GM23338 (cell line): ENCODE results near the gene MED13L. TPM values are rescaled to one million over a fixed set of nuclear protein-coding genes. Genes with fewer than 3 reads are reported as not detected.

Experiments used
- ATAC-seq: fragments of 200-7000 bp; cut with Tn5 transposase; 3 replicates; pipeline ENCODE4 v1.9.1; 2020
- DNase-seq: peaks from one replicate; pipeline ENCODE4 v3.0.0-alpha.2; 2015; ENCODE audit warnings: low spot score
- H2AFZ ChIP-seq: fragments of 200-600 bp; sonication (generic); 2 replicates; pipeline ENCODE4 v1.8.0; 2016; ENCODE audit warnings: antibody characterized with exemption, mild to moderate bottlenecking, moderate library complexity
- H3F3A ChIP-seq: fragments of 200-600 bp; sonication (generic); replicated peaks from 2 replicates; pipeline ENCODE4 v1.8.0; 2017; ENCODE audit warnings: antibody characterized with exemption, mixed run types, low read depth
- H3K27ac ChIP-seq: fragments of 200-600 bp; sonication (generic); 2 replicates; pipeline ENCODE4 v1.6.1; 2016; ENCODE audit warnings: low read depth
- H3K27me3 ChIP-seq: fragments of 200-600 bp; sonication (generic); 2 replicates; pipeline ENCODE4 v1.8.0; 2016; ENCODE audit warnings: mild to moderate bottlenecking, mixed run types, moderate library complexity; ENCODE audit not compliant: insufficient read depth
- H3K36me3 ChIP-seq: fragments of 200-600 bp; sonication (generic); 2 replicates; pipeline ENCODE4 v1.8.0; 2016; ENCODE audit warnings: mild to moderate bottlenecking; ENCODE audit not compliant: insufficient read depth
- H3K4me1 ChIP-seq: fragments of 200-600 bp; sonication (generic); 2 replicates; pipeline ENCODE4 v1.8.0; 2016; ENCODE audit warnings: mild to moderate bottlenecking, moderate library complexity; ENCODE audit not compliant: insufficient read depth
- H3K4me2 ChIP-seq: fragments of 200-600 bp; sonication (generic); 2 replicates; pipeline ENCODE4 v1.7.1; 2017; ENCODE audit warnings: mixed run types
- H3K4me3 ChIP-seq: fragments of 200-600 bp; sonication (generic); 2 replicates; pipeline ENCODE4 v1.6.1; 2016; ENCODE audit warnings: mixed run types
- H3K79me2 ChIP-seq: fragments of 200-600 bp; sonication (generic); replicated peaks from 2 replicates; pipeline ENCODE4 v1.8.0; 2017; ENCODE audit warnings: mild to moderate bottlenecking; ENCODE audit not compliant: insufficient read depth
- H3K9me2 ChIP-seq: fragments of 200-600 bp; sonication (generic); 2 replicates; pipeline ENCODE4 v1.8.0; 2017; ENCODE audit not compliant: insufficient read depth
- H4K20me1 ChIP-seq: fragments of 200-600 bp; sonication (generic); replicated peaks from 2 replicates; pipeline ENCODE4 v1.8.0; 2017; ENCODE audit warnings: mild to moderate bottlenecking; ENCODE audit not compliant: insufficient read depth
- H3K27ac Mint-ChIP-seq: 2 replicates; pipeline ENCODE4 v1.8.0; 2020; ENCODE audit warnings: inconsistent platforms, mild to moderate bottlenecking, moderate library complexity, mixed read lengths
- H3K27me3 Mint-ChIP-seq: 3 replicates; pipeline ENCODE4 v1.8.0; 2022; ENCODE audit warnings: low read depth, mild to moderate bottlenecking, moderate library complexity, mixed read lengths, inconsistent platforms; ENCODE audit not compliant: insufficient read depth, poor library complexity
- H3K36me3 Mint-ChIP-seq: 3 replicates; pipeline ENCODE4 v1.8.0; 2021; ENCODE audit warnings: low read depth, mild to moderate bottlenecking, inconsistent platforms, moderate library complexity, mixed read lengths
- H3K4me1 Mint-ChIP-seq: 3 replicates; pipeline ENCODE4 v1.8.0; 2020; ENCODE audit warnings: mild to moderate bottlenecking, inconsistent platforms, mixed read lengths
- H3K4me3 Mint-ChIP-seq: 3 replicates; pipeline ENCODE4 v1.8.0; 2021; ENCODE audit warnings: moderate library complexity, mild to moderate bottlenecking, inconsistent platforms, mixed read lengths
- H3K9me3 Mint-ChIP-seq: 3 replicates; pipeline ENCODE4 v1.8.0; 2020; ENCODE audit warnings: moderate library complexity, mild to moderate bottlenecking, inconsistent platforms, mixed read lengths
- CREB1 ChIP-seq: fragments of 250-450 bp; sonication (Bioruptor Pico); IDR thresholded peaks from 2 replicates; pipeline ENCODE4 v1.5.0; 2020; ENCODE audit warnings: low read depth, mild to moderate bottlenecking, moderate library complexity
- EZH2 ChIP-seq: fragments of 200-600 bp; sonication (generic); IDR thresholded peaks from one replicate; pipeline ENCODE4 v1.8.0; 2017; ENCODE audit warnings: antibody characterized with exemption, mild to moderate bottlenecking, low read depth; ENCODE audit not compliant: unreplicated experiment
- JUNB ChIP-seq: IDR thresholded peaks from one replicate; pipeline ENCODE4 v1.6.1; 2016; ENCODE audit warnings: antibody characterized with exemption; ENCODE audit not compliant: unreplicated experiment
- NANOG ChIP-seq: IDR thresholded peaks from 2 replicates; pipeline ENCODE4 v1.6.1; 2016; ENCODE audit warnings: antibody characterized with exemption, borderline replicate concordance
- POLR2AphosphoS5 ChIP-seq: IDR thresholded peaks from 2 replicates; pipeline ENCODE4 v1.6.1; 2016; ENCODE audit warnings: antibody characterized with exemption, low read depth
- STAT1 ChIP-seq: IDR thresholded peaks from one replicate; pipeline ENCODE4 v1.6.1; 2016; ENCODE audit warnings: antibody characterized with exemption; ENCODE audit not compliant: unreplicated experiment
- ZNF114 ChIP-seq: fragments of 250-450 bp; sonication (Bioruptor Pico); IDR thresholded peaks from 2 replicates; pipeline ENCODE4 v1.5.0; 2020; ENCODE audit warnings: mild to moderate bottlenecking, moderate library complexity
- ZNF331 ChIP-seq: fragments of 250-450 bp; sonication (Bioruptor Pico); IDR thresholded peaks from 2 replicates; pipeline ENCODE4 v1.5.0; 2020; ENCODE audit warnings: low read depth, mild to moderate bottlenecking, moderate library complexity
- polyA plus RNA-seq: library from polyadenylated mRNA; unstranded; fragments of >200 nt; fragmentation: Nextera tagmentation; extraction: Ambion mirVana; gene quantifications from 2 replicates; pipeline ENCODE4 v1.2.1, GENCODE V29; 2016
- total RNA-seq: library from RNA; depleted of rRNA; stranded (reverse); fragments of >200 nt; shearing (Covaris generic); gene quantifications from 2 replicates; pipeline ENCODE4 v1.2.3, GENCODE V29; 2014
- TF ChIP-seq, protein P1 (sequence below): fragments of 250-450 bp; sonication (Bioruptor Pico); IDR thresholded peaks from 2 replicates; pipeline ENCODE4 v1.5.0; 2020; ENCODE audit warnings: mild to moderate bottlenecking, moderate library complexity

Gene MED13L
- total and polyA plus RNA-seq, 2 experiments from 2014 or later, result 20.9 to 73.6 TPM

DNA sequence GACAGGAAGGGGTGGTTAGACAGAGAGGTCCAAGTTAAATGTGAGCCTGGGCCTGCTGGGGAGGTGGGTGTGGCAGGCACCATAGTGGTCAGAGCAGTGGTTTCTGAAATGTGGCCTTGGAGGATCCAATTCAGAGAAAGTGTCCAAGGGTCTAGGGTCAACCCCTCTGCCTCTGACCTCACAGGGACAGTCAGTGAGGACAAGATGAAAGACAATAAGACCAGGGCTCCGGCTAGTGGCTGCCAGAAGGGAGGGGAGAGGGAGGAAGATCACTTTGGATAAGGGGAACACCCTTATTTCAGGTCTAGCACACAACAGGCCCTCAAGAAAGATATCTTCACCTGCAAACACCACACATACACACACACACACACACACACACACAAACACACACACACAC is 335.1 kb downstream of the MED13L start:
- H4K20me1 ChIP-seq, result no peaks in the 10 kb centered on the region
- Mint-ChIP-seq H3K4me3 (no peak overlapping the region), H3K36me3 (no peaks in the 10 kb centered on the region), H3K4me1 (peaks cover under 1% of the 10 kb centered on the region; the same call in 1 of the 3 replicates), H3K9me3 (peaks cover 9% of the 10 kb centered on the region; the same call in 1 of the 3 replicates), H3K27ac (no peak overlapping the region), H3K27me3 (no peaks in the 10 kb centered on the region)
- H3K27me3 ChIP-seq, result no peaks in the 10 kb centered on the region
- no peak for DNase-seq
- H3K36me3 ChIP-seq, result no peaks in the 10 kb centered on the region
- H3K4me2 ChIP-seq, result no peak overlapping the region
- TF ChIP-seq, protein P1, sequence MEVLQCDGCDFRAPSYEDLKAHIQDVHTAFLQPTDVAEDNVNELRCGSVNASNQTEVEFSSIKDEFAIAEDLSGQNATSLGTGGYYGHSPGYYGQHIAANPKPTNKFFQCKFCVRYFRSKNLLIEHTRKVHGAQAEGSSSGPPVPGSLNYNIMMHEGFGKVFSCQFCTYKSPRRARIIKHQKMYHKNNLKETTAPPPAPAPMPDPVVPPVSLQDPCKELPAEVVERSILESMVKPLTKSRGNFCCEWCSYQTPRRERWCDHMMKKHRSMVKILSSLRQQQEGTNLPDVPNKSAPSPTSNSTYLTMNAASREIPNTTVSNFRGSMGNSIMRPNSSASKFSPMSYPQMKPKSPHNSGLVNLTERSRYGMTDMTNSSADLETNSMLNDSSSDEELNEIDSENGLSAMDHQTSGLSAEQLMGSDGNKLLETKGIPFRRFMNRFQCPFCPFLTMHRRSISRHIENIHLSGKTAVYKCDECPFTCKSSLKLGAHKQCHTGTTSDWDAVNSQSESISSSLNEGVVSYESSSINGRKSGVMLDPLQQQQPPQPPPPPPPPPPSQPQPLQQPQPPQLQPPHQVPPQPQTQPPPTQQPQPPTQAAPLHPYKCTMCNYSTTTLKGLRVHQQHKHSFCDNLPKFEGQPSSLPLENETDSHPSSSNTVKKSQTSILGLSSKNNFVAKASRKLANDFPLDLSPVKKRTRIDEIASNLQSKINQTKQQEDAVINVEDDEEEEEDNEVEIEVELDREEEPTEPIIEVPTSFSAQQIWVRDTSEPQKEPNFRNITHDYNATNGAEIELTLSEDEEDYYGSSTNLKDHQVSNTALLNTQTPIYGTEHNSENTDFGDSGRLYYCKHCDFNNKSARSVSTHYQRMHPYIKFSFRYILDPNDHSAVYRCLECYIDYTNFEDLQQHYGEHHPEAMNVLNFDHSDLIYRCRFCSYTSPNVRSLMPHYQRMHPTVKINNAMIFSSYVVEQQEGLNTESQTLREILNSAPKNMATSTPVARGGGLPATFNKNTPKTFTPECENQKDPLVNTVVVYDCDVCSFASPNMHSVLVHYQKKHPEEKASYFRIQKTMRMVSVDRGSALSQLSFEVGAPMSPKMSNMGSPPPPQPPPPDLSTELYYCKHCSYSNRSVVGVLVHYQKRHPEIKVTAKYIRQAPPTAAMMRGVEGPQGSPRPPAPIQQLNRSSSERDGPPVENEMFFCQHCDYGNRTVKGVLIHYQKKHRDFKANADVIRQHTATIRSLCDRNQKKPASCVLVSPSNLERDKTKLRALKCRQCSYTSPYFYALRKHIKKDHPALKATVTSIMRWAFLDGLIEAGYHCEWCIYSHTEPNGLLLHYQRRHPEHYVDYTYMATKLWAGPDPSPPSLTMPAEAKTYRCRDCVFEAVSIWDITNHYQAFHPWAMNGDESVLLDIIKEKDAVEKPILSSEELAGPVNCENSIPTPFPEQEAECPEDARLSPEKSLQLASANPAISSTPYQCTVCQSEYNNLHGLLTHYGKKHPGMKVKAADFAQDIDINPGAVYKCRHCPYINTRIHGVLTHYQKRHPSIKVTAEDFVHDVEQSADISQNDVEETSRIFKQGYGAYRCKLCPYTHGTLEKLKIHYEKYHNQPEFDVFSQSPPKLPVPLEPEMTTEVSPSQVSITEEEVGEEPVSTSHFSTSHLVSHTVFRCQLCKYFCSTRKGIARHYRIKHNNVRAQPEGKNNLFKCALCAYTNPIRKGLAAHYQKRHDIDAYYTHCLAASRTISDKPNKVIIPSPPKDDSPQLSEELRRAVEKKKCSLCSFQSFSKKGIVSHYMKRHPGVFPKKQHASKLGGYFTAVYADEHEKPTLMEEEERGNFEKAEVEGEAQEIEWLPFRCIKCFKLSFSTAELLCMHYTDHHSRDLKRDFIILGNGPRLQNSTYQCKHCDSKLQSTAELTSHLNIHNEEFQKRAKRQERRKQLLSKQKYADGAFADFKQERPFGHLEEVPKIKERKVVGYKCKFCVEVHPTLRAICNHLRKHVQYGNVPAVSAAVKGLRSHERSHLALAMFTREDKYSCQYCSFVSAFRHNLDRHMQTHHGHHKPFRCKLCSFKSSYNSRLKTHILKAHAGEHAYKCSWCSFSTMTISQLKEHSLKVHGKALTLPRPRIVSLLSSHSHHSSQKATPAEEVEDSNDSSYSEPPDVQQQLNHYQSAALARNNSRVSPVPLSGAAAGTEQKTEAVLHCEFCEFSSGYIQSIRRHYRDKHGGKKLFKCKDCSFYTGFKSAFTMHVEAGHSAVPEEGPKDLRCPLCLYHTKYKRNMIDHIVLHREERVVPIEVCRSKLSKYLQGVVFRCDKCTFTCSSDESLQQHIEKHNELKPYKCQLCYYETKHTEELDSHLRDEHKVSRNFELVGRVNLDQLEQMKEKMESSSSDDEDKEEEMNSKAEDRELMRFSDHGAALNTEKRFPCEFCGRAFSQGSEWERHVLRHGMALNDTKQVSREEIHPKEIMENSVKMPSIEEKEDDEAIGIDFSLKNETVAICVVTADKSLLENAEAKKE (CRISPR knock-in tag), result no peak
- no peak for TF ChIP-seq CREB1 (CRISPR knock-in tag)
- TF ChIP-seq NANOG, result no peak
- no peak for TF ChIP-seq EZH2
- no peak for TF ChIP-seq ZNF331 (CRISPR knock-in tag)
- no peak for TF ChIP-seq JUNB
- H3K27ac ChIP-seq, result no peak overlapping the region
- no peaks in the 10 kb centered on the region for H3F3A ChIP-seq
- H3K79me2 ChIP-seq, result no peaks in the 10 kb centered on the region
- no peak overlapping the region for H2AFZ ChIP-seq
- H3K9me2 ChIP-seq, result no peaks in the 10 kb centered on the region
- no peak for ATAC-seq
- H3K4me1 ChIP-seq, result no peaks in the 10 kb centered on the region
- no peak overlapping the region for H3K4me3 ChIP-seq

DNA sequence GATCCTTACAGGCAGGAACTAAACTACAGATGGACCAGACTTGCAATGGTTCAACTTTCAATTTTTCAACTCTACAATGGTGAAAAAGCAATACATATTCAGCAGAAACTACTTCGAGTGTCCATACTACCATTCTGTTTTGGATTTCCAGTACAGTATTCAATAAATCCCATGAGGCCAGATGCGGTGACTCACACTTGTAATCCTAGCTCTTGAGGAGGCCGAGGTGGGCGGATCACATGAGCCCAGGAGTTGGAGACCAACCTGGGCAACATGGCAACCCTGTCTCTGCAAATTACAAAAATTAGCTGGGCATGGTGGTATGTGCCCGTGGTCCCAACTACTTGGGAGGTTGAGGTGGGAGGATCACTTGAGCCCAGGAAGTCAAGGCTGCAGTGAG is 336.1 kb downstream of the MED13L start:
- no peak overlapping the region for H3K27ac ChIP-seq
- no peaks in the 10 kb centered on the region for H3F3A ChIP-seq
- no peak overlapping the region for H3K4me3 ChIP-seq
- no peaks in the 10 kb centered on the region for H3K36me3 Mint-ChIP-seq
- no peaks in the 10 kb centered on the region for H3K27me3 ChIP-seq
- H3K36me3 ChIP-seq, result no peaks in the 10 kb centered on the region
- H3K27me3 Mint-ChIP-seq, result no peaks in the 10 kb centered on the region
- H3K4me2 ChIP-seq, result no peak overlapping the region
- H3K27ac Mint-ChIP-seq, result no peak overlapping the region
- DNase-seq (no peak), ATAC-seq (no peak)
- no peaks in the 10 kb centered on the region for H3K79me2 ChIP-seq
- no peaks in the 10 kb centered on the region for H3K9me2 ChIP-seq
- no peak overlapping the region for H3K4me3 Mint-ChIP-seq
- H2AFZ ChIP-seq, result no peak overlapping the region
- H4K20me1 ChIP-seq, result no peaks in the 10 kb centered on the region
- peaks cover 9% of the 10 kb centered on the region; the same call in 1 of the 3 replicates for H3K9me3 Mint-ChIP-seq
- no peaks in the 10 kb centered on the region; the same call in 2 of the 3 replicates for H3K4me1 Mint-ChIP-seq
- H3K4me1 ChIP-seq, result no peaks in the 10 kb centered on the region
- TF ChIP-seq POLR2AphosphoS5 (no peak), ZNF114 (CRISPR knock-in tag) (no peak), STAT1 (no peak)
